ENCODE data around the gene SIAE.

The SIAE gene

GRCh38 chr11:124618863-124619262 lies 54.7 kb downstream of the SIAE start:
- Histone ChIP-seq H3K56ac (ENCODE audit: low read length) (no peak overlapping the region), H3K79me2 (ENCODE audit: control insufficient read depth, insufficient read depth, low read length) (peaks cover 8% of the 10 kb centered on the region), H3K18ac (ENCODE audit: low read length) (no peak overlapping the region), H3K4me2 (ENCODE audit: low read length) (no peak overlapping the region), H2BK120ac (ENCODE audit: low read depth, low read length) (no peak overlapping the region), H3K79me1 (ENCODE audit: low read length) (peaks cover 5% of the 10 kb centered on the region), H4K8ac (ENCODE audit: low read depth, low read length) (no peak overlapping the region), H4K5ac (ENCODE audit: low read length) (no peak overlapping the region), H3K4me1 (ENCODE audit: control insufficient read depth, low read depth, low read length) (peaks cover 2% of the 10 kb centered on the region), H2AK5ac (ENCODE audit: low read length) (no peak overlapping the region), H3K36me3 (ENCODE audit: control insufficient read depth, insufficient read depth, low read length) (no peaks in the 10 kb centered on the region), H2BK5ac (ENCODE audit: low read length) (no peak overlapping the region), H3K27me3 (ENCODE audit: insufficient read depth, low read length, poor library complexity) (peaks cover 3% of the 10 kb centered on the region), H3K4me3 (ENCODE audit: low read length) (no peak overlapping the region), H3K27ac (ENCODE audit: low read depth, low read length) (no peak overlapping the region), H3K23ac (ENCODE audit: low read length) (no peak overlapping the region), H2BK15ac (replicated peaks; ENCODE audit: low read depth) (no peak overlapping the region), H3K4ac (ENCODE audit: low read depth, low read length) (no peak overlapping the region), H3K9ac (ENCODE audit: low read length) (no peak overlapping the region)
- no peak for DNase-seq
- no CpG with 5 or more reads among the region's 5 CpGs for WGBS (ENCODE audit: extremely low coverage, insufficient coverage, low lambda C conversion rate)

- Histone ChIP-seq H4K8ac (ENCODE audit: low read depth, low read length) (no peak overlapping the region), H3K4me3 (ENCODE audit: low read length) (no peak overlapping the region), H4K5ac (ENCODE audit: low read length) (no peak overlapping the region), H3K4ac (ENCODE audit: low read depth, low read length) (no peak overlapping the region), H3K56ac (ENCODE audit: low read length) (no peak overlapping the region), H3K9ac (ENCODE audit: low read length) (no peak overlapping the region), H3K4me1 (ENCODE audit: control insufficient read depth, low read depth, low read length) (no peaks in the 10 kb centered on the region), H2BK120ac (ENCODE audit: low read depth, low read length) (no peak overlapping the region), H3K27ac (ENCODE audit: low read depth, low read length) (no peak overlapping the region), H3K79me2 (ENCODE audit: control insufficient read depth, insufficient read depth, low read length) (no peaks in the 10 kb centered on the region), H2BK5ac (ENCODE audit: low read length) (no peak overlapping the region), H2AK5ac (ENCODE audit: low read length) (no peak overlapping the region), H3K27me3 (ENCODE audit: insufficient read depth, low read length, poor library complexity) (no peaks in the 10 kb centered on the region), H3K36me3 (ENCODE audit: control insufficient read depth, insufficient read depth, low read length) (no peaks in the 10 kb centered on the region), H3K23ac (ENCODE audit: low read length) (no peak overlapping the region), H3K4me2 (ENCODE audit: low read length) (no peak overlapping the region), H2BK15ac (replicated peaks; ENCODE audit: low read depth) (no peak overlapping the region), H3K18ac (ENCODE audit: low read length) (no peak overlapping the region), H3K79me1 (ENCODE audit: low read length) (no peaks in the 10 kb centered on the region)
- WGBS (ENCODE audit: extremely low coverage, insufficient coverage, low lambda C conversion rate): no CpG with 5 or more reads among the region's 10 CpGs
- peak; percentile 14 for DNase-seq
These were observed 60.8 kb downstream of the SIAE start for GRCh38 chr11:124612567-124613246.

GRCh38 chr11:124612045-124612444 lies 61.5 kb downstream of the SIAE start:
- Histone ChIP-seq H2BK120ac (ENCODE audit: low read depth, low read length) (no peak overlapping the region), H4K5ac (ENCODE audit: low read length) (no peak overlapping the region), H3K56ac (ENCODE audit: low read length) (no peak overlapping the region), H2BK5ac (ENCODE audit: low read length) (no peak overlapping the region), H3K9ac (ENCODE audit: low read length) (no peak overlapping the region), H3K79me2 (ENCODE audit: control insufficient read depth, insufficient read depth, low read length) (no peaks in the 10 kb centered on the region), H3K27me3 (ENCODE audit: insufficient read depth, low read length, poor library complexity) (no peaks in the 10 kb centered on the region), H3K18ac (ENCODE audit: low read length) (no peak overlapping the region), H3K79me1 (ENCODE audit: low read length) (no peaks in the 10 kb centered on the region), H3K27ac (ENCODE audit: low read depth, low read length) (no peak overlapping the region), H4K8ac (ENCODE audit: low read depth, low read length) (no peak overlapping the region), H3K4me1 (ENCODE audit: control insufficient read depth, low read depth, low read length) (no peaks in the 10 kb centered on the region), H3K23ac (ENCODE audit: low read length) (no peak overlapping the region), H2AK5ac (ENCODE audit: low read length) (no peak overlapping the region), H2BK15ac (replicated peaks; ENCODE audit: low read depth) (no peak overlapping the region), H3K36me3 (ENCODE audit: control insufficient read depth, insufficient read depth, low read length) (no peaks in the 10 kb centered on the region), H3K4me3 (ENCODE audit: low read length) (no peak overlapping the region), H3K4me2 (ENCODE audit: low read length) (no peak overlapping the region), H3K4ac (ENCODE audit: low read depth, low read length) (no peak overlapping the region)
- no CpG with 5 or more reads among the region's 3 CpGs for WGBS (ENCODE audit: extremely low coverage, insufficient coverage, low lambda C conversion rate)
- DNase-seq: no peak

- Histone ChIP-seq H2AK5ac (ENCODE audit: low read length) (no peak within 1 kb of the TSS), H3K4me3 (ENCODE audit: low read length) (no peak within 1 kb of the TSS), H4K8ac (ENCODE audit: low read depth, low read length) (no peak within 1 kb of the TSS), H2BK5ac (ENCODE audit: low read length) (no peak within 1 kb of the TSS), H3K4ac (ENCODE audit: low read depth, low read length) (no peak within 1 kb of the TSS), H2BK120ac (ENCODE audit: low read depth, low read length) (no peak within 1 kb of the TSS), H3K18ac (ENCODE audit: low read length) (no peak within 1 kb of the TSS), H3K27ac (ENCODE audit: low read depth, low read length) (no peak within 1 kb of the TSS), H3K79me1 (ENCODE audit: low read length) (no peaks in the 10 kb centered on the region), H4K5ac (ENCODE audit: low read length) (no peak within 1 kb of the TSS), H3K23ac (ENCODE audit: low read length) (no peak within 1 kb of the TSS), H3K27me3 (ENCODE audit: insufficient read depth, low read length, poor library complexity) (no peaks in the 10 kb centered on the region), H3K4me1 (ENCODE audit: control insufficient read depth, low read depth, low read length) (no peaks in the 10 kb centered on the region), H3K56ac (ENCODE audit: low read length) (no peak within 1 kb of the TSS), H3K79me2 (ENCODE audit: control insufficient read depth, insufficient read depth, low read length) (no peaks in the 10 kb centered on the region), H2BK15ac (replicated peaks; ENCODE audit: low read depth) (no peak within 1 kb of the TSS), H3K4me2 (ENCODE audit: low read length) (no peak within 1 kb of the TSS), H3K36me3 (ENCODE audit: control insufficient read depth, insufficient read depth, low read length) (no peaks in the 10 kb centered on the region), H3K9ac (ENCODE audit: low read length) (no peak within 1 kb of the TSS)
- DNase-seq: no peak
- WGBS (ENCODE audit: extremely low coverage, insufficient coverage, low lambda C conversion rate): no CpG with 5 or more reads among the region's 5 CpGs
These were observed 62.5 kb downstream of the SIAE start, which contains the start of gene PANX3 for GRCh38 chr11:124611064-124611463. PANX3 (plus strand) TSS chr11:124611428; CDS start chr11:124611557, 129 bp downstream.

GRCh38 chr11:124610295-124610694 lies 63.2 kb downstream of the SIAE start:
- H3K4me3 ChIP-seq (ENCODE audit: low read length): no peak overlapping the region
- no peak overlapping the region for H2BK15ac ChIP-seq (replicated peaks; ENCODE audit: low read depth)
- no peak overlapping the region for H4K8ac ChIP-seq (ENCODE audit: low read depth, low read length)
- no peak overlapping the region for H2AK5ac ChIP-seq (ENCODE audit: low read length)
- H3K36me3 ChIP-seq (ENCODE audit: control insufficient read depth, insufficient read depth, low read length): no peaks in the 10 kb centered on the region
- no peak overlapping the region for H3K4ac ChIP-seq (ENCODE audit: low read depth, low read length)
- H3K79me2 ChIP-seq (ENCODE audit: control insufficient read depth, insufficient read depth, low read length): no peaks in the 10 kb centered on the region
- no peak overlapping the region for H2BK5ac ChIP-seq (ENCODE audit: low read length)
- no peak for DNase-seq
- H3K18ac ChIP-seq (ENCODE audit: low read length): no peak overlapping the region
- no peak overlapping the region for H3K56ac ChIP-seq (ENCODE audit: low read length)
- H3K27ac ChIP-seq (ENCODE audit: low read depth, low read length): no peak overlapping the region
- no CpG with 5 or more reads among the region's 2 CpGs for WGBS (ENCODE audit: extremely low coverage, insufficient coverage, low lambda C conversion rate)
- H3K4me2 ChIP-seq (ENCODE audit: low read length): no peak overlapping the region
- H3K23ac ChIP-seq (ENCODE audit: low read length): no peak overlapping the region
- no peaks in the 10 kb centered on the region for H3K79me1 ChIP-seq (ENCODE audit: low read length)
- H3K9ac ChIP-seq (ENCODE audit: low read length): no peak overlapping the region
- H4K5ac ChIP-seq (ENCODE audit: low read length): no peak overlapping the region
- H3K4me1 ChIP-seq (ENCODE audit: control insufficient read depth, low read depth, low read length): no peaks in the 10 kb centered on the region
- H2BK120ac ChIP-seq (ENCODE audit: low read depth, low read length): no peak overlapping the region
- H3K27me3 ChIP-seq (ENCODE audit: insufficient read depth, low read length, poor library complexity): no peaks in the 10 kb centered on the region

GRCh38 chr11:124608147-124608546 lies 65.4 kb downstream of the SIAE start:
- Histone ChIP-seq H3K18ac (ENCODE audit: low read length) (no peak overlapping the region), H3K4me2 (ENCODE audit: low read length) (no peak overlapping the region), H3K79me2 (ENCODE audit: control insufficient read depth, insufficient read depth, low read length) (no peaks in the 10 kb centered on the region), H3K56ac (ENCODE audit: low read length) (no peak overlapping the region), H3K36me3 (ENCODE audit: control insufficient read depth, insufficient read depth, low read length) (no peaks in the 10 kb centered on the region), H3K27me3 (ENCODE audit: insufficient read depth, low read length, poor library complexity) (no peaks in the 10 kb centered on the region), H3K79me1 (ENCODE audit: low read length) (no peaks in the 10 kb centered on the region), H2BK5ac (ENCODE audit: low read length) (no peak overlapping the region), H3K9ac (ENCODE audit: low read length) (no peak overlapping the region), H4K5ac (ENCODE audit: low read length) (no peak overlapping the region), H3K4ac (ENCODE audit: low read depth, low read length) (no peak overlapping the region), H4K8ac (ENCODE audit: low read depth, low read length) (no peak overlapping the region), H3K23ac (ENCODE audit: low read length) (no peak overlapping the region), H3K4me3 (ENCODE audit: low read length) (no peak overlapping the region), H2BK120ac (ENCODE audit: low read depth, low read length) (no peak overlapping the region), H3K4me1 (ENCODE audit: control insufficient read depth, low read depth, low read length) (no peaks in the 10 kb centered on the region), H2BK15ac (replicated peaks; ENCODE audit: low read depth) (no peak overlapping the region), H2AK5ac (ENCODE audit: low read length) (no peak overlapping the region), H3K27ac (ENCODE audit: low read depth, low read length) (no peak overlapping the region)
- DNase-seq: no peak
